CD14-positive monocyte (primary cell): Measurements from ENCODE around the gene PCED1A. TPM values are rescaled to one million over a fixed set of nuclear protein-coding genes. Genes with fewer than 3 reads are reported as not detected.
A peak's percentile ranks its signal among the peaks of the same experiment; 100 is the strongest.

ENCODE experiments used
- DNase-seq, 3 donors: peaks; one replicate each; pipeline ENCODE4 v3.0.0-alpha.2; 2011 to 2022
- H2AFZ ChIP-seq: 2 replicates; pipeline ENCODE4 v1.6.0; 2012; ENCODE audit warnings: mild to moderate bottlenecking, low read depth, low read length, inconsistent platforms; ENCODE audit not compliant: insufficient read depth, poor library complexity, severe bottlenecking
- H3K27ac ChIP-seq, 2 donors: 1 replicate in 1 of 2; 2 replicates in 1 of 2; pipeline ENCODE4 v1.5.1; 2012 to 2013; ENCODE audit warnings: low read length in 2 of 2, control low read depth in 1 of 2, inconsistent platforms in 1 of 2, low read depth in 1 of 2, mild to moderate bottlenecking in 1 of 2
- H3K27me3 ChIP-seq, 2 donors: one replicate each; pipeline versions ENCODE4 v1.6.0 to v1.6.1; 2011 to 2013; ENCODE audit warnings: low read length in 2 of 2; ENCODE audit not compliant: control insufficient read depth in 2 of 2, insufficient read depth in 2 of 2
- H3K36me3 ChIP-seq, 2 donors: replicated peaks in 1 of 2; 1 replicate in 1 of 2; 2 replicates in 1 of 2; pipeline versions ENCODE4 v1.5.1 to v1.6.1; 2012 to 2013; ENCODE audit warnings: low read length in 2 of 2, control low read depth in 1 of 2, inconsistent platforms in 1 of 2, mild to moderate bottlenecking in 1 of 2; ENCODE audit not compliant: insufficient read depth in 2 of 2, control insufficient read depth in 1 of 2
- H3K4me1 ChIP-seq, 2 donors: 1 replicate in 1 of 2; 2 replicates in 1 of 2; pipeline versions ENCODE4 v1.5.1 to v1.6.1; 2012 to 2013; ENCODE audit warnings: low read length in 2 of 2, control low read depth in 1 of 2, inconsistent platforms in 1 of 2, mild to moderate bottlenecking in 1 of 2, moderate library complexity in 1 of 2; ENCODE audit not compliant: insufficient read depth in 2 of 2, control insufficient read depth in 1 of 2
- H3K4me2 ChIP-seq: replicated peaks from 2 replicates; pipeline ENCODE3; 2012; ENCODE audit warnings: low read length, moderate library complexity, mild to moderate bottlenecking; ENCODE audit not compliant: poor library complexity, severe bottlenecking; ENCODE audit errors: extremely low read depth
- H3K4me3 ChIP-seq, 3 experiments: fragments of 200-600 bp in 1 of 3; sonication (generic) in 1 of 3; replicated peaks in 1 of 3; 1 replicate in 2 of 3; 2 replicates in 1 of 3; pipeline ENCODE4 v1.5.1; 2011 to 2013; ENCODE audit warnings: low read length in 3 of 3, mild to moderate bottlenecking in 3 of 3, control low read depth in 2 of 3, low read depth in 2 of 3, inconsistent platforms in 1 of 3, moderate library complexity in 1 of 3
- H3K79me2 ChIP-seq: 2 replicates; pipeline ENCODE4 v1.6.0; 2012; ENCODE audit warnings: mild to moderate bottlenecking, control low read depth, inconsistent platforms, low read length, moderate library complexity; ENCODE audit not compliant: insufficient read depth
- H3K9ac ChIP-seq: 2 replicates; pipeline ENCODE4 v1.6.0; 2017; ENCODE audit warnings: low read length, mild to moderate bottlenecking; ENCODE audit not compliant: insufficient read depth, poor library complexity, severe bottlenecking
- H3K9me3 ChIP-seq, 2 donors: replicated peaks in 1 of 2; 1 replicate in 1 of 2; 2 replicates in 1 of 2; pipeline versions ENCODE4 v1.5.1 to v1.6.1; 2012 to 2013; ENCODE audit warnings: low read length in 2 of 2, control low read depth in 1 of 2; ENCODE audit not compliant: control insufficient read depth in 1 of 2, insufficient read depth in 1 of 2
- H4K20me1 ChIP-seq: 2 replicates; pipeline ENCODE4 v1.6.0; 2012; ENCODE audit warnings: mild to moderate bottlenecking, low read length, control low read depth, moderate library complexity; ENCODE audit not compliant: insufficient read depth
- H3K27ac Mint-ChIP-seq, 7 donors: one replicate each; pipeline ENCODE4 v1.8.0; 2020; ENCODE audit warnings: mild to moderate bottlenecking in 7 of 7, mixed read lengths in 7 of 7, moderate library complexity in 6 of 7, inconsistent platforms in 2 of 7
- H3K27me3 Mint-ChIP-seq, 3 donors: one replicate each; pipeline ENCODE4 v1.8.0; 2021 to 2022; ENCODE audit warnings: low read depth in 3 of 3, mild to moderate bottlenecking in 3 of 3, mixed read lengths in 3 of 3, moderate library complexity in 3 of 3, inconsistent platforms in 1 of 3
- H3K36me3 Mint-ChIP-seq, 2 donors: one replicate each; pipeline ENCODE4 v1.8.0; 2020; ENCODE audit warnings: mixed read lengths in 2 of 2, inconsistent platforms in 1 of 2, mild to moderate bottlenecking in 1 of 2
- H3K4me1 Mint-ChIP-seq: one replicate; pipeline ENCODE4 v1.8.0; 2020; ENCODE audit warnings: mild to moderate bottlenecking, mixed read lengths
- H3K4me3 Mint-ChIP-seq, 2 donors: one replicate each; pipeline ENCODE4 v1.8.0; 2020; ENCODE audit warnings: mild to moderate bottlenecking in 2 of 2, mixed read lengths in 2 of 2, moderate library complexity in 1 of 2
- H3K9me3 Mint-ChIP-seq, 7 donors: one replicate each; pipeline ENCODE4 v1.8.0; 2020 to 2022; ENCODE audit warnings: mixed read lengths in 7 of 7, mild to moderate bottlenecking in 6 of 7, moderate library complexity in 6 of 7, inconsistent platforms in 2 of 7
- WGBS: methylation state at CpG from one replicate; pipeline ENCODE4 v1.1.5; 2013; ENCODE audit warnings: missing lambda C conversion rate; ENCODE audit not compliant: insufficient coverage; 5-methylcytosine and 5-hydroxymethylcytosine counted together
- intact Hi-C, 2 donors: fragments of 100-400 bp; cut with micrococcal nuclease; formaldehyde crosslinking; loops; one replicate each; pipeline versions ENCODE4 v1.15.0 to v1.15.1; 2023
- polyA plus RNA-seq, 3 donors: library from polyadenylated mRNA; depleted of rRNA in 1 of 3; unstranded in 2 of 3; stranded (reverse) in 1 of 3; fragments of 300-500 nt in 2 of 3; fragments of >200 nt in 1 of 3; fragmentation: Illumina TruSeq in 2 of 3; gene quantifications; 1 replicate in 2 of 3; 2 replicates in 1 of 3; pipeline ENCODE4 v1.2.3, GENCODE V29; 2012 to 2021
- TF ChIP-seq, protein P1 (sequence below): fragments of 200-600 bp; IDR thresholded peaks from one replicate; pipeline ENCODE4 v1.8.0; 2022; ENCODE audit warnings: antibody characterized with exemption, mild to moderate bottlenecking

The PCED1A gene
- polyA plus RNA-seq, 3 donors = 9.1 to 85.2 (median 10.2) TPM

DNA sequence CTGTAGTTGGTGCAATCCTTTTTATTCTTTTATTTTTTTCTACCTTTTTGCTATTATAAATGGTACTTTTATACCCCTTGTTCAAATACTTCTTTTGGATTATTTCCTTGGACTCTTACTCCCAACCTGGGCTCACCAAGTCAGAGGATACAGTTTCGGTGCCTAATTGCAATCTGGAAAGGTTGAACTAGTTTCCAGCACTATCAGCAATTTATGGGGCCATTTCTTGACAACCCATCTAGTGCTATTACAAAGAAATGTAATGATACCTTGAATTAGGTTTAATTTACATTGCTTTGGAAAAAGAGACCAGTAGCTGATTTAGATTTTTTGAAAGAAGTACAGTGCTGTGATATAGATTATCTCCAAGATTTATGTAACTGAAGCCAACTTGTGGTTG is 38.1 kb upstream of the PCED1A start:
- TF ChIP-seq, protein P1, sequence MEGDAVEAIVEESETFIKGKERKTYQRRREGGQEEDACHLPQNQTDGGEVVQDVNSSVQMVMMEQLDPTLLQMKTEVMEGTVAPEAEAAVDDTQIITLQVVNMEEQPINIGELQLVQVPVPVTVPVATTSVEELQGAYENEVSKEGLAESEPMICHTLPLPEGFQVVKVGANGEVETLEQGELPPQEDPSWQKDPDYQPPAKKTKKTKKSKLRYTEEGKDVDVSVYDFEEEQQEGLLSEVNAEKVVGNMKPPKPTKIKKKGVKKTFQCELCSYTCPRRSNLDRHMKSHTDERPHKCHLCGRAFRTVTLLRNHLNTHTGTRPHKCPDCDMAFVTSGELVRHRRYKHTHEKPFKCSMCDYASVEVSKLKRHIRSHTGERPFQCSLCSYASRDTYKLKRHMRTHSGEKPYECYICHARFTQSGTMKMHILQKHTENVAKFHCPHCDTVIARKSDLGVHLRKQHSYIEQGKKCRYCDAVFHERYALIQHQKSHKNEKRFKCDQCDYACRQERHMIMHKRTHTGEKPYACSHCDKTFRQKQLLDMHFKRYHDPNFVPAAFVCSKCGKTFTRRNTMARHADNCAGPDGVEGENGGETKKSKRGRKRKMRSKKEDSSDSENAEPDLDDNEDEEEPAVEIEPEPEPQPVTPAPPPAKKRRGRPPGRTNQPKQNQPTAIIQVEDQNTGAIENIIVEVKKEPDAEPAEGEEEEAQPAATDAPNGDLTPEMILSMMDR = no peak
- no peak overlapping the region for H3K9ac ChIP-seq

DNA sequence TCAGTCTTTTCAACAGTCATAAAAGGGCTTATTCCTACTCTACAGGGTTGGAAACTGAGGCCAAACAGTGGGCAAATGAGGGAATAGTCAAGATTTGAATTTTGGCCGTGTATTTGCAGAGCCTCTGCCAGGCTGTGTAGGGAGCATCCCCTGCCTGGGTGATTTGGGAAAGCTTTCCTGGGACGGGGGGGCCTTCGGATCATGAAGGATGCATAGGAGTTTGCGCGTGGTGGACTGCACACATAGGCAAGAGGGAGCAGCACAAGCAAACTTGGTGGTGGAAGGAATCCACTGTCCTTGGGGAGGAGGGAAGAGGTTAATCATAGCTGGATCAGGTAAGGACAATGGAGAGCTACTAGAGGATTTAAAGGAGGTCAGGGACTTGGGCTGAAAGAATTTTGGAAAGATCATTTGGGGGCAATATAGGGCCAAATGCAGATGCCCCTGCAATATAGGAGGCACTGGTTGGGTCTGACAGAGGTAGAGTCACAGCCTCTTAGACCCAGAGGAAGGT is 35.3 kb upstream of the PCED1A start:
- H3K27ac ChIP-seq = no peak overlapping the region
- H3K36me3 ChIP-seq = peaks cover 0 to 6% of the 10 kb centered on the region in 2 donors
- H3K9me3 ChIP-seq = no peaks in the 10 kb centered on the region
- intact Hi-C loops = loop anchor here (10.0 kb wide), 2 partner anchors 109 to 119 kb away; no protein-coding TSS in a partner anchor
- H3K9ac ChIP-seq = no peak overlapping the region
- Mint-ChIP-seq H3K4me1 (peaks cover 56% of the 10 kb centered on the region), H3K4me3 (no peak overlapping the region), H3K36me3 (peaks cover 11 to 14% of the 10 kb centered on the region in 2 donors), H3K27ac (peak overlapping the region in 1 of 7 donors; percentile 69), H3K27me3 (peaks cover 6 to 15% (median 9%) of the 10 kb centered on the region in 3 donors), H3K9me3 (peaks cover 0 to 3% (median 0%) of the 10 kb centered on the region in 7 donors)
- peaks cover 0 to 10% of the 10 kb centered on the region in 2 donors for H3K27me3 ChIP-seq
- WGBS = 100% methylated on average over 5 of the region's 5 CpGs
- H3K4me3 ChIP-seq = no peak overlapping the region
- peaks cover 62% of the 10 kb centered on the region for H4K20me1 ChIP-seq
- TF ChIP-seq, protein P1 = no peak
- no peak overlapping the region for H3K4me2 ChIP-seq
- DNase-seq = no peak
- H3K79me2 ChIP-seq = peaks cover 73% of the 10 kb centered on the region
- H2AFZ ChIP-seq = no peak overlapping the region
- H3K4me1 ChIP-seq = peaks cover 35 to 47% of the 10 kb centered on the region in 2 donors

More for the DNA sequence above, 38.1 kb upstream of the PCED1A start:
- Histone ChIP-seq H4K20me1 (peaks cover 84% of the 10 kb centered on the region), H3K27ac (no peak overlapping the region), H3K27me3 (no peaks in the 10 kb centered on the region), H3K36me3 (peaks cover 0 to 8% of the 10 kb centered on the region in 2 donors), H2AFZ (no peak overlapping the region), H3K79me2 (peaks cover 96% of the 10 kb centered on the region), H3K4me1 (peaks cover 15 to 24% of the 10 kb centered on the region in 2 donors), H3K4me2 (no peak overlapping the region), H3K4me3 (no peak overlapping the region), H3K9me3 (no peaks in the 10 kb centered on the region)
- peaks cover 35% of the 10 kb centered on the region for H3K4me1 Mint-ChIP-seq
- H3K27ac Mint-ChIP-seq = no peak overlapping the region
- peaks cover 12 to 17% of the 10 kb centered on the region in 2 donors for H3K36me3 Mint-ChIP-seq
- WGBS = no CpG with 5 or more reads among the region's 1 CpG
- DNase-seq = no peak
- intact Hi-C loops = loop anchor here (10.0 kb wide), 2 partner anchors 106 to 116 kb away; no protein-coding TSS in a partner anchor
- no peaks in the 10 kb centered on the region for H3K9me3 Mint-ChIP-seq
- no peak overlapping the region for H3K4me3 Mint-ChIP-seq
- peaks cover 0 to 3% (median 0%) of the 10 kb centered on the region in 3 donors for H3K27me3 Mint-ChIP-seq
